K562 (cell line): ENCODE measurements around the gene CGREF1. TPM values are rescaled to one million over a fixed set of nuclear protein-coding genes. Genes with fewer than 3 reads are reported as not detected.

Experiments
- ARID4B ChIP-seq: sonication (generic); formaldehyde crosslinking; IDR thresholded peaks from 2 replicates; pipeline ENCODE4 v1.8.0; 2022; ENCODE audit warnings: mild to moderate bottlenecking, missing genetic modification reagents
- CEBPG ChIP-seq, 3 experiments: fragments of 200-800 bp in 1 of 3; sonication (Bioruptor generic) in 1 of 3; sonication (generic) in 1 of 3; formaldehyde crosslinking in 1 of 3; IDR thresholded peaks in 2 of 3; conservative IDR thresholded peaks in 1 of 3; 2 replicates each; pipeline versions ENCODE4 v1.6.1 to v1.8.0; 2016 to 2022; ENCODE audit warnings: missing compliant biosample characterization in 2 of 3, missing genetic modification characterization in 2 of 3, mild to moderate bottlenecking in 1 of 3, missing genetic modification reagents in 1 of 3
- HCFC1 ChIP-seq: IDR thresholded peaks from 2 replicates; pipeline ENCODE4 v1.6.1; 2012; ENCODE audit warnings: low read depth, low read length, improper control_type of control experiment
- HLTF ChIP-seq: fragments of 450-650 bp; IDR thresholded peaks from 2 replicates; pipeline ENCODE4 v1.6.1; 2016
- PML ChIP-seq: IDR thresholded peaks from 2 replicates; pipeline ENCODE4 v1.6.1; 2012; ENCODE audit warnings: low read length, inconsistent platforms
- REST ChIP-seq, 2 experiments: fragments of 450-650 bp; formaldehyde crosslinking in 1 of 2; IDR thresholded peaks; 2 replicates each; pipeline versions ENCODE4 v1.4.0 to v1.6.1; 2014 to 2020; ENCODE audit warnings: mild to moderate bottlenecking in 2 of 2, borderline replicate concordance in 1 of 2, low read depth in 1 of 2
- YBX1 ChIP-seq: fragments of 450-650 bp; IDR thresholded peaks from 2 replicates; pipeline ENCODE4 v1.7.1; 2016; ENCODE audit warnings: mild to moderate bottlenecking
- polyA plus RNA-seq, 8 experiments: library from polyadenylated mRNA; depleted of rRNA in 4 of 8; stranded (reverse) in 5 of 8; unstranded in 3 of 8; fragments of >200 nt; fragmentation: Nextera tagmentation in 2 of 8; fragmentation: Illumina TruSeq in 1 of 8; extraction: Ambion mirVana in 2 of 8; extraction: Trizol in 1 of 8; gene quantifications; 2 replicates each; pipeline versions ENCODE4 v1.2.1 to v1.2.3, GENCODE V29; 2011 to 2014; ENCODE audit warnings: inconsistent platforms in 1 of 8, missing spikeins in 1 of 8
- total RNA-seq, 7 experiments: library from RNA; depleted of rRNA in 6 of 7; stranded (reverse); fragments of >200 nt in 6 of 7; fragmentation: Illumina TruSeq in 2 of 7; extraction: Trizol in 2 of 7; gene quantifications; 2 replicates each; pipeline versions ENCODE4 v1.2.1 to v1.2.3, GENCODE V29; 2011 to 2021; ENCODE audit warnings: low replicate concordance in 1 of 7

CGREF1 gene
- total and polyA plus RNA-seq, 9 of the 15 experiments (the other 6 are each of a cell fraction or from before 2014, with no cell fraction given) = 0.07 to 0.50 (median 0.37) TPM

GRCh38 chr2:27050996-27051901, 67.7 kb downstream of the CGREF1 start, which contains the start of gene AGBL5 (continued):
- TF ChIP-seq ARID4B (CRISPR knock-in tag) (0 out of 2 replicates have a peak, but pooled peaks have one; percentile 43), REST (IDR thresholded peaks at IDR 0.05; ENCODE audit: borderline replicate concordance) (peak; percentile 28; the same call in 1 of the 2 replicates), REST (CRISPR knock-in tag; IDR thresholded peaks at IDR 0.05; ENCODE audit: low read depth) (peak; percentile 70; the same call in 1 of the 2 replicates), CEBPG (CRISPR knock-in tag; IDR thresholded peaks at IDR 0.05) (no peak), CEBPG (tag; conservative IDR thresholded peaks at IDR 0.05 in 1 of 2, IDR thresholded peaks at IDR 0.05 in 1 of 2) (no peak), YBX1 (no peak), PML (peak; percentile 14; the same call in 1 of the 2 replicates), HCFC1 (peak; percentile 59), HLTF (0 out of 2 replicates have a peak, but pooled peaks have one; percentile 65)
